Endometrial microvascular endothelial cells (primary cell): ENCODE data around the gene CAPS. TPM values are rescaled to one million over a fixed set of nuclear protein-coding genes. Genes with fewer than 3 reads are reported as not detected.
"Not testable (repeated sequence)": the region's sequence is repeated elsewhere in the genome, so short reads cannot be mapped to it uniquely, and the experiment has no call there.

Experiments used
- in situ Hi-C: cut with HindIII; loops from 2 replicates; pipeline ENCODE4 v1.10.0; 2017; ENCODE audit warnings: low sequenced_read_pairs, low pct_unique_long_range_greater_than_20kb; ENCODE audit errors: inconsistent ontology term
- total RNA-seq: library from RNA; depleted of rRNA; stranded (reverse); fragments of >200 nt; gene quantifications from one replicate; pipeline ENCODE4 v1.2.3, GENCODE V29; 2015; ENCODE audit errors: inconsistent ontology term

Gene CAPS
- total RNA-seq, 1 donor from 2014 or later, result 1.9 TPM

GRCh38 chr19:5949792-5950305 is 35.8 kb downstream of the CAPS start:
- in situ Hi-C loops, result no loop called here

GRCh38 chr19:5950741-5951140 is 36.7 kb downstream of the CAPS start:
- in situ Hi-C loops, result no loop called here

- in situ Hi-C loops, result no loop called here
Observed at GRCh38 chr19:5951338-5951861, 37.3 kb downstream of the CAPS start.

GRCh38 chr19:5952193-5953029 is 38.4 kb downstream of the CAPS start:
- in situ Hi-C loops, result no loop called here

- in situ Hi-C loops, result no loop called here
Observed at GRCh38 chr19:5953030-5953589, 39.1 kb downstream of the CAPS start.

GRCh38 chr19:5953680-5954213 is 39.7 kb downstream of the CAPS start:
- in situ Hi-C loops, result no loop called here

- in situ Hi-C loops, result no loop called here
Observed at GRCh38 chr19:5954293-5954692, 40.2 kb downstream of the CAPS start.

- in situ Hi-C loops, result no loop called here
Observed at GRCh38 chr19:5955636-5955935, 41.5 kb downstream of the CAPS start.

GRCh38 chr19:5956323-5956722 is 42.3 kb downstream of the CAPS start:
- in situ Hi-C loops, result no loop called here

GRCh38 chr19:5956728-5957127 is 42.7 kb downstream of the CAPS start:
- in situ Hi-C loops, result no loop called here

- in situ Hi-C loops, result no loop called here
Observed at GRCh38 chr19:5957170-5957569, 43.1 kb downstream of the CAPS start.

- in situ Hi-C loops, result no loop called here
Observed at GRCh38 chr19:5958074-5958850, 44.2 kb downstream of the CAPS start.

- in situ Hi-C loops, result no loop called here
Observed at GRCh38 chr19:5958851-5959122, 44.7 kb downstream of the CAPS start.

GRCh38 chr19:5959260-5960004 is 45.4 kb downstream of the CAPS start:
- in situ Hi-C loops, result no loop called here

- in situ Hi-C loops, result no loop called here
Observed at GRCh38 chr19:5960005-5961001, 46.2 kb downstream of the CAPS start.

- in situ Hi-C loops, result not testable (repeated sequence)
Observed at GRCh38 chr19:5961641-5961968, 47.6 kb downstream of the CAPS start.

GRCh38 chr19:5961969-5962945 is 48.2 kb downstream of the CAPS start:
- in situ Hi-C loops, result no loop called here
